ENCODE data around the gene ZNF641.
A peak's percentile ranks its signal among the peaks of the same experiment; 100 is the strongest.
"Not testable (repeated sequence)": the region's sequence is repeated elsewhere in the genome, so short reads cannot be mapped to it uniquely, and the experiment has no call there.

The ZNF641 gene

DNA sequence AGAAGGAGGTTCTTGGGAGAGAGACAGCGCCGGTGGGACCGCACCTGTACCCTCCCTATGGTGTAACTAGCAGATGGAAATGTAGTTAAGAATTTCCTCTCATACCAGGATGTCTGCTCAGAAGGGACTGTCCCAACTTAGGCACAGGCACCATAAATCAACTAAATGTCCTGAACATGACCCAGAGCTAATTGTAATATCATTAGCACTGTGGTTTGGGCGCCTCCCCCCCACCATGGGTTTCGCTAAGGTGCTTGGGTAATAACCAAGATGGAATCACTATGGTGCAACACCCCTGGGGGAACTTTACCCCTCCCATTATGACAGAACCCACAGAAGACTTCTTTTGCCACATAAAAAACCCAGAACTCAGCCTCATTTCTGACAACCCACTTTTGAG is 15.9 kb downstream of the ZNF641 start:
- no peak for DNase-seq (ENCODE audit: low read depth)

DNA sequence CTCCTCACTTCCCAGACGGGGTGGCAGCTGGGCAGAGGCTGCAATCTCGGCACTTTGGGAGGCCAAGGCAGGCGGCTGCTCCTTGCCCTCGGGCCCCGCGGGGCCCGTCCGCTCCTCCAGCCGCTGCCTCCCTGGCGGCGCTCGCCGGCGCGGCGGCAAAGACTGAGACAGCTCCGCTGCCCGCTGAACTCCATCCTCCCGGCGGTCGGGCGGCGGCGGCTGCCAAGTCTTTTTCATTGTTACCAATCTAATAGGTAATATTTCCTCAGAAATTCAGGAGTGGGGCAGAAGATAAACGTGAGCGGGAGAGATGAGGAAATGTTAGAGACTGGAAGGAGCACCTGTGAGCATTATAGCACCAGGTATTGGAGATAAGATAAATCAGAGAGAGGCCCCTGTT is 17.0 kb downstream of the ZNF641 start:
- DNase-seq (ENCODE audit: low read depth), result not testable (repeated sequence)

DNA sequence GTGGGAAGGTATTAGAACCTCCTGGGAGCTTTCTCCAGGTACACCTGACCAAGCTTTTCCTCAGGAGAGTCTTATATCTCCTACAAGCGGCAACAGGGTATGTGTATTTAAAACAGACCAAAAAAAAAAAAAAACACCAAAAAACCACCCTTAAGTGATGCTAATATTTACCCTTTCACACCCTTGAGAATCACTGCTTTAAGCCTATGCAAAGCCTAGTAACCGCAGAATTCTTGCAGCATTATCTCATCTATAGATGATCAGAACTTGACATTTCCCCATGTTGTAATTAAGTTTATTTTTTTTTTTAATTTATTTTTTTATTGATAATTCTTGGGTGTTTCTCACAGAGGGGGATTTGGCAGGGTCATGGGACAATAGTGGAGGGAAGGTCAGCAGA is 19.3 kb downstream of the ZNF641 start:
- no peak for DNase-seq (ENCODE audit: low read depth)

DNA sequence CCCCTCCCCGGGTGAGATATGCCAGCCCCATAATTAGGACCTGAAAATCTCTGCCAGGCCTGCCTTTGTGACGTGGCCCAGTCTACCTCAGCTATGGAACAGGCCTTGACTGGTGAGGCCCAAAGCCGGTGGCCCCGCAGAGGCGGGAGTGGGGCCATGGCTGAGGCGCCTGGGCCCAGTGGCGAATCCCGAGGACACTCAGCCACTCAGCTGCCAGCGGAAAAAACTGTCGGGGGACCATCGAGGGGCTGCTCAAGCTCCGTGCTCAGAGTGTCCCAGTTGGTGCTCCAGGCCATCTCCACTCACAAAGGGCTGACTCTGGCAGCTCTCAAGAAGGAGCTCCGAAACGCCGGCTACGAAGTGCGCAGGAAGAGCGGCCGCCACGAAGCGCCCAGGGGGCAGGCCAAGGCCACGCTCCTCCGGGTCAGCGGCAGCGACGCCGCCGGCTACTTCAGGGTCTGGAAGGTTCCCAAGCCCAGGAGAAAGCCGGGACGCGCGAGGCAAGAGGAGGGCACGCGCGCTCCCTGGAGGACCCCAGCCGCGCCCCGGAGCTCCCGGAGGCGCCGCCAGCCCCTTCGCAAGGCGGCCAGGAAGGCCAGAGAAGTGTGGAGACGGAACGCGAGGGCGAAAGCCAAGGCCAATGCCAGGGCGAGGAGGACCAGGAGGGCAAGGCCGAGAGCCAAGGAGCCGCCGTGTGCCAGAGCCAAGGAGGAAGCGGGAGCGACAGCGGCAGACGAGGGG is 21.4 kb downstream of the ZNF641 start:
- DNase-seq (ENCODE audit: low read depth), result no peak

DNA sequence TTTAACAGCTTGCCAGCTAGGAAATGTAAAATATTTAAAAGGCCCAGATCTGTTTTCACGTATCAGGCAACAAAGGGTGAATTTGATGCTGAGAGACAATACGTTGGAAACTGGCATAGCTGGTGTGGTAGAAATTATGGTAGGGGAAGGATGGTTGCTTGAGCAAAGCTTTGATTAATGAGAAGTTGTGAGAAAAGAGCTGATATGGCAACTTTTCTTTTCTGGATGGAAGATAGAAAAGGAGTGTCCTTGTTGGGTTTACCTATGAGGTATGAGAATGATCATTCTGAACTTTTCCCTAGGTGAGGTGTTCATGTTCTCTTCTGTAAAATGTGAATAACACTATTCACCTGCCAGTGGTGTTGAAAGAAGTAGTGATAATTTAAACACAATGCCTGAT is 34.2 kb downstream of the ZNF641 start:
- no peak for DNase-seq (ENCODE audit: low read depth)

DNA sequence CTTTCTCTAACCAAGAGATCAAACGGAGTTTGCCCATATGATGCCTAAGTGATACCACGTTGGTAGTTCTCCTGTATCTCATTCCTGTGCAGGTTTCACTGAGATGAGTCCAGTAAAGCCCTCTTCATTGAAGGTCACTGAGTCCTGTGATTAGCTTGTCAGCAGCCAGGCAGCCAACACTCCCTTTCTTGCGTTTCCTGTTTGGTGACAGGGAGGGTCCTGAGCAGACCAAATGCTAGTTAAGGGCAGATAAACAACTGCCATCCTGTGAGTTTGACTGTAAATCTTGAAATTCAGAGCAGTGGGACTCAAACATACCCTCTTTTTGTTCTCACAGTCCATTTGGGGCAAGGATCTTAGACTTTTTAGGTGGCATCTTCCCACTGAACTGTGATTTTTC is 39.4 kb downstream of the ZNF641 start:
- DNase-seq (ENCODE audit: low read depth), result no peak

DNA sequence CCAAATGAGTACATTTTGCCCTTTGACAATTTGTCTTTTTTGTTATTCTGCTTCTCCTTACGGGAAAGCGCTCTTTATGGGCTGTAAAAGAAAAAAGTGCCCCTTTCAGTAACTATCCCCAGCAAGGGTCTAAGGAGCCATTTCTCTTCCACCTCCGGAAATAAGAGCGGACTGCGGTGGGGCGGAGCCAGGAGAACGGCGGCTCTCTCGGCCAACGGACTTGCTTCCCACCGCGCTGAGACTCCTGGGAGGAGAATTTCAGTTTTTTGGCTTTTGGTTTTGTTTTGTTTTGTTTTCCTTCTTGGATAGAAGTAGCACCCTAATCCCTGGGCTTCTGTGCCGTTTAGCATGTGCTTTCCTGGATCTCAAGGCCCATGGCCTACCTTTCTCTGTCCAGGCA is 43.5 kb downstream of the ZNF641 start:
- no peak for DNase-seq (ENCODE audit: low read depth)

DNA sequence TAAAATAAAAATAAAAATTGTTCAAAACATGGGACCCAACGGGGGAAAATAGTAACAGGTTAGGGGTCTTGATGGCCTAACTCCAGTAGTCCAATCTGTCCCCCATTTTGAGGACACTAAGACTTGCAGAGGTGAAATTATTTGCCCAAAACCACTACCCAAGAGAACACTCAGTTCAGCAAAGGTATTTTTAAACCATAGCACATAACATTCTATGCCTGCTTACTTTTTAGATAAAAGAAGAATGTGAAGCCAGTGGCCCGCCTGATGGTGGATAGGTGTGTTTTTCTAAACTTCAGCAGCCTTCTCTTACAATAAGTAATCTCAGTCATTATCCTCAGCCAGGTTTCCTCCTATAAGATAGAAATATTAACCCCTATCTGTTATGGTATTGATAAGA is 45.5 kb downstream of the ZNF641 start:
- no peak for DNase-seq (ENCODE audit: low read depth)

DNA sequence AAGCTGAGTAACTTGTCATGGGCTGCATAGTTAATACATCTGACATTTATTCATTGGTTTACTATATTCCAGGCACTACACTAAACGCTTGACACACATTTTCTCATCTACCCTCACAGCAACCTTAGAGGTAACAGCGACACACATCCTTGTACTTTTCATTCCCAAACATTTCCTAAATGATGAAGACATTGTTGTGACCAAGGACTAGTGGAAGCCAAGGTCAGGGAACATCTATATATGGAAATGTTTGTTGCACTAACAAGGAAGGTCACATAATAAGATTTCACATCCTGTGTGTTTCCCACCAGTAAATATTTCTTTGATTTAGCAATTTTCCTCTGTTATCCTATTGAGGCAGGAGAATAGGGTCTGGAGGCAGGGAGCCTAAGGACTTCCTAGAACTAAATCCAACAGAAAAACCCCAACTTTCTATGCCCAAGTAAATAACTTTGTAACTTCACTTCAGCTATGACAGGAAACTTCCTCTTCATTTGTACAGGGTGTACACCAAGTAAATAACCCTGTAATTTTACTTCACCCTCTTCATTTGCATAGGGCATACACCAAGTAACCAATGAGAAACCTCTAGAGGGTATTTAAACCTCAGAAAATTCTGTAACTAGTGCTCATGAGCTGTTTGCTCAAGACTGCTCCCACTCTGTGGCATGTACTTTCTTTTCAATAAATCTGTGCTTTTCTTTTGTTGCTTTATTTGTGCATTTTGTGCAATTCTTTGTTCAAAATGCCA is 48.4 kb downstream of the ZNF641 start:
- no peak for DNase-seq (ENCODE audit: low read depth)

DNA sequence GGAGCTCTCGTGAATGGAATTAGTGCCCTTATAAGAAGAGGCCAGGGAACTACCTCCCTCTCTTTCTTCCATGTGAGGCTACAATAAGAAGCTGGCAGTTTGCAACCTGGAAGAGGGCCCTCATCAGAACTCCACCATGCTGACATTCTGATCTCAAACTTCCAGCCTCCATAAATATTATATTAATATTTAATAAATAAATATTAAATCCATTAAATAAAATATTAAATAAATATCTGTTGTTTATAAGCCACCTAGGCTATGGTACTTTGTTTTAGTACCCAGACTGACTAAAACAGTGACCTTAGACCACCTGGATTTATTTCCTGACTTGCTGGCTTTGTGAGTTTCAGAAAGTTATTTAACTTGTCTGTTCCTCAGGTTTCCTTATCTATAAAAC is 49.9 kb downstream of the ZNF641 start:
- DNase-seq (ENCODE audit: low read depth), result no peak

DNA sequence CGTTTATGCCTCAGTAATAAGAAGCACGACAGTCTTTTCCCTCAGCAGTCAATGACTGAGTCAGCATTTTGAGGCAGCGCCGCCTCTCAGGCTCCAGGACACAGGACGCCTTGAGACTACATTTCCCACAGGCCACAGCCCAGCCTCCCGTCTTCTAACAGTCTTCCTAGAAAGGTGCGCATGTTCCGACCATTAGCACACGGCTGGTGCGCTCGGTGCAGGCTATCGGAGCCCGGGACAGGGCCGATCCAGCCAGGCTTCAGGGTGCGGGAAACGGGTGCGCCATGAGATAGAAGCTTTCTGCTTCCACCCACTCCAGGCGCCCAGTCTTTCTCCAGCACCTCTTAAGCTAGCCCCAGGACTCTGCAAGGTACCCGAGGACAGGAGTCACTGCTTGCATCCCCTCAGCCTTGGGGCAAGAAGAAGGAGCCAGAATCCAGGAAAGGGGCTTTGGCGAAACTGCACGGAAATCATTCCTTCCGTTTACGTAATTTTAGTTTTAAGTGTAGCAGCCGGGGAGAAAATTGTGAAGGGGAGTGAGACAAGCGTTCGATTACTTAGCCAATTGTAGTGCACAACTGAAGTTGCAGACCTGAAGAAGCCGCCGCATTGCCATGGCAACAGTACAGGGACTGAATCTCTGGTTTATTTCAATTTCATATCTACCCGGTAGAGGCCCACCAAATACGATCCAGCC is 54.0 kb downstream of the ZNF641 start:
- peak; percentile 84 for DNase-seq (ENCODE audit: low read depth)

DNA sequence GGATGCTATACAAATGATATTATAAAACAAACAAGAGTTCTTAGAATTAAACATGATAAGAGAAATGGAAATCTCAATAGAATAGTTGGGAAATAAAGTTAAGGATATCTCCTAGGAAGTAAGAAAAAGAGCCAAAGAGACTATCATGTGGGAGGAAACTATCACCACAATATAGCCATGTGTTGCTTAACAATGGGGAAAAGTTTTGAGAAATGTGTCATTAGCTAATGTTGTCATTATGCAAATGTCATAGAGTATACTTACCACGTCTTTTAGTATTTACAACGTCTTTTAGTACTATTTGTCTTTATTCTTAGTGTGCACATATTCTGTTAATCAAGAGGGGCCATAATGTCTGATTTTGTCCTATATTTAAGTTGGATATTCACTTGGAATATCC is 58.7 kb downstream of the ZNF641 start:
- no peak for DNase-seq (ENCODE audit: low read depth)

DNA sequence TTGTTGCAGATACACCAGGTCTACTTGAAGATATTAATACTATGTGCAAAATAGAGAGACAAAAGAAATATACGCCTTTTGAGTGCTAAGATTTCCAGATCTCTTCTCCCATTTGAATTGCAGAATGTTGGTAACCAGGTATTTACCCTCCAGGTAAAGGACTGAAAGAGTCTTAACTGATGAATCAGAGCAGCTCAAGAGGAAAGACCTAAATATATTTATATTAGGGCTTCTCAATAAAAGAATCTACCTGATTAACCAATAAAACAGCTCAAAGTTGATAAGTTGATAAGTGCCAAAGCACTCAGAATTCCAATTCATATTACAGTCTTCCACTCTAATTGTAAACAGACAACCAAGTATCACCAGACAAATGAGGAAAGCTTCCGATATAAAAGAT is 59.2 kb downstream of the ZNF641 start:
- DNase-seq (ENCODE audit: low read depth), result no peak

DNA sequence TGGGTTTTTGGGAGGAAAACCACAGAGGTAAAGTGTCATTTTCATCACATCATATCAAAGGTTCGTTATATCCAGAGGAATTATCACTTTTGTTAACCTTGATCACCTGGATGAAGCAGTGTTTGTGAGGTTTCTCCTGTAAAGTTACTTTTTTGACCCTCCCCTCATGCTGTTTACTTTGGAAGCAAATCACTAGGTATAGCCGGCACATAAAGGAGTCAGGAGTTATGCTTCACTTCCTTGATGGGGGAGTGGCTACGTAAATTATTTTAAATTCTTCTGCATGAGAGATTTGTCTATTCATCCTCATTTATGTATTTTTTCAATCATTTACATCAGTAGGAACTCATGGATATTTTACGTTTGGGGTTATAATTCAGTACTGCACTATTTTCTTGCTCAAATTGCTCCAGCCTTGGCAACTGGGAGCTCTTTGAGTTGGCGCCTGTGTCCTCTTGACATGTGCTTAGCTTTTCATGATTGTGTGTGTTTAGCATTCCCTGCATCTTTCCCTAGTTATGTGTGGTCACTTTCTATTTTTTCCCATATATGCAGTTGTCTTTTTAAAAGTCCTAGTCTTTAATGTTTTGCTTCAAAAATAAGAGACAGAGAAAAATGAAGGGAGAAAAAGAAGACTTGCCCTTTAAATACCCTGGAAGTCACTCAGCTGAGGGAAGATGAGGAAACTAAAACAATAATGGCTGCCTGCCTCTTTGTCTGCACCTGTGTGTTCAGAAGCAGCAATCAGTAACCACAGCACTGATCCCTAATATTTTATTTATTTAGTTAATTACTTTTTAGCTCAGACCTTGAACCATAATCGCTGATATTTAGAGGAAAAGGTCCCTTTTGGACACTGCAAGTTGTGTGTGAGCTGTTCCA is 62.1 kb downstream of the ZNF641 start:
- DNase-seq (ENCODE audit: low read depth), result no peak
